ENCODE results near the gene TACSTD2.
"Not testable (repeated sequence)": the region's sequence is repeated elsewhere in the genome, so short reads cannot be mapped to it uniquely, and the experiment has no call there.

Gene TACSTD2

DNA sequence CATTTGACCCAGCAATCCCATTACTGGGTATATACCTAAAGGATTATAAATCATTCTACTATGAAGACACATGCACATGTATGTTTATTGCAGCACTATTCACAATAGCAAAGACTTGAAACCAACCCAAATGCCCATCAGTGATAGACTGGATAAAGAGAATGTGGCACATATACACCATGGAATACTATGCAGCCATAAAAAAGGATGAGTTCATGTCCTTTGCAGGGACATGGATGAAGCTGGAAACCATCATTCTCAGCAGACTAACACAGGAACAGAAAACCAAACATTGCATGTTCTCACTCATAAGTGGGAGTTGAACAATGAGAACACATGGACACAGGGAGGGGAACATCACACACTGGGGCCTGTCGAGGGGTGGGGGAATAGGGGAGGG is 13.3 kb downstream of the TACSTD2 start:
- DNase-seq (ENCODE audit: low read depth), result not testable (repeated sequence)

DNA sequence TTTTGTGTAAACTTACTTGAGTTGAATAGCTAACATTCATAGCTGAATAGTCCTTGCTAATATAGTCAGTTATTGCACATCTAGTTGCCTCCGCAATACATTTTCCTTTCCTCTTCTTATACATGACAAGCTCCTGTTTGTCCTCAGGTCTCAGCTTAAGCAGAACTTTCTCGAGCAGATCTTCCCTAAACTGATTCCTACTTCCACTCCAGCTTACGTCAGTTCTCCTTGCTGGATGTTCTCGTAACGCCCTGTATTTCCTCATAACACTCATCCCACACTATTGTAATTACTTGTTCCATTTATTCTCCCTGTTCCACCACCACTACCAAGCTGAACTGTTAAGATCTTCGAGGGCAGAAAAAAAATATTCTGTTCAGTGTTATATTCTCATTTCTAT is 15.4 kb downstream of the TACSTD2 start:
- DNase-seq (ENCODE audit: low read depth), result no peak

- no peak for DNase-seq (ENCODE audit: low read depth)
Measured at GRCh38 chr1:58555393-58555792, 21.7 kb downstream of the TACSTD2 start.

DNA sequence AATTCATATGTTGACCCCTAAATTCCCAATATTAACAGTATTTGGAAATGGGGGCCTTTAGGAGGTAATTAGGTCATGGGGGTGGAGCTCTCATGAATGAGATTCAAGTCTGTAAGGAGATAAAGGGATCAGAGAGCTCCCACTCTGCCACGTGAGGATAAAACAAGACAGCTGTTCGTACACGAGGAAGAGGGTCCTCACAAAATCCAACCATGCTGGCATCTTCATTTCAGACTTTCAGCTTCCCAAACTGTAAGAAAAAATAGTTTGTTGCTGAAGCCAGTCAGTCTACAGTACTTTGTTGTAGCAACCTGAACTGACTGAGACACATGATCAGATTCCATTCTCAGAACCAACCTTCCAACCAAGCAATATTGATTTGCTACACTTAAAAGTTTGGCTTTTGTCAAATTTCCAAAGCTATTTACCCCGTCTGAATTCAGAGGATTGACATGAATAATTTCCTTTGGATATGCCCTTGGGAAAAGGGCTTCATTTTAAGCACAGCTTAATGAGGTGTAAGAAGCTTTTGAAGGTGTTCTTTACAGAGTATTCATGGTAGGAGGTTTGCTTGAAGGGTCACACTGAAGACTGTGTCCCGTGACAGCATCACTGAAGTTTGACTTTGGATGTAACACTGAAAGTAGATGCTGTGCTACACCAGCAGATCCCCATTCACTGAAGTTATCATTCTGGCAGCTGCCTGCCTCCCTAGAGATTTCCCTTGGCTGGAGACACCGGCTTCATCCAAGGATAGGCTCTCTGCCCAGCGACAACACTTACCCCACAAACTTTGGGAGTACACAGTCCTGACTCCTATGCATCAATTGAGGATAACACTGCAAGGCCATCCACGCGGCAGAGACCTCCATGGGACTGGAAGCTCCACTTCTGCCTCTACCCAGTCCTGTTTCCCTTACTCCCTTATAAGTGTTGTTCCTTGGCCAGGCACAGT is 25.6 kb downstream of the TACSTD2 start:
- DNase-seq (ENCODE audit: low read depth), result no peak

GRCh38 chr1:58549291-58549690 is 27.8 kb downstream of the TACSTD2 start:
- not testable (repeated sequence) for DNase-seq (ENCODE audit: low read depth)

DNA sequence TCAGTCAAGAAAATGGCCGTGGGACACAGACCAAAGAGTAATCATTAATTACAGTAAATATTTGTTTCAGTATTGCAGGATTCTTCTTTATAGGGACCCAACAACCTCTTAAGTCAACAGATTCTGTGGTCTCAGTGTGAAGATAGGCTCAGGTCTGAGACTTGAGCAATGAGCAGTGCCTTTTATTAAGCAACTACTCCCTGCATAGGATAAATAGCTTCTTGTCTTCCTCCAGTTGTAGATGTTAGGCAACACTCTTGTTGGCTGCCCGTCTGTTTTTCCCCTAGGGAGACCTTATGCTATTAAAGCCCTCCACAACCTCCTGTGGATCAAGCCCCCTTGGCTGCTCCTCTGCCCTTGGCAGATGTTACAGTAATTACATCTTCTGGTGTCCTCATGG is 28.7 kb downstream of the TACSTD2 start:
- no peak for DNase-seq (ENCODE audit: low read depth)

GRCh38 chr1:58546520-58547308 is 30.3 kb downstream of the TACSTD2 start, which contains the start of gene OMA1:
TSS of gene OMA1 (minus strand) at chr1:58546726. CDS start at chr1:58539294, 7,432 bp downstream.
- peak; percentile 97 for DNase-seq (ENCODE audit: low read depth)

- DNase-seq (ENCODE audit: low read depth), result peak; percentile 65
Measured at GRCh38 chr1:58545591-58546519, 31.2 kb downstream of the TACSTD2 start.

- no peak for DNase-seq (ENCODE audit: low read depth)
Measured at GRCh38 chr1:58543260-58543659, 33.8 kb downstream of the TACSTD2 start.

DNA sequence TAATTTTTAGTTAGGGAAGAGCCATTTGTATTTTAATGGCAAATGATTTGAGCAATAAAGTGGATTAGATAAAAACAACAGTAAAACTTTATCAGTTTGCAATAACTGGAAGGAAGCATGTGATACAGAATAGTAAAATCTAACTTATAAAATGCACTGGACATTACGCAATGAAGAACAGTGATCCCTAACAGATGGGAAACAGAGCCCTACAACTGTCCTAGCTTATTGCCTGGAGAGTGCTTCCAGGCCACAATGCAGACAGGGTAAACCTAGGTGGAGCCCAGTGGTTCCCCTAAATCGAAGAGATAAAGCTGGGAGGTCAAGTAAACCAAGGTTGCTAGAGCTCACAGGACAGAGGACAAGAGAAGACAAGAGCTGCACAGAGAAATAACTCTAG is 37.5 kb downstream of the TACSTD2 start:
- no peak for DNase-seq (ENCODE audit: low read depth)

GRCh38 chr1:58538821-58539220 is 38.2 kb downstream of the TACSTD2 start:
- DNase-seq (ENCODE audit: low read depth), result no peak

DNA sequence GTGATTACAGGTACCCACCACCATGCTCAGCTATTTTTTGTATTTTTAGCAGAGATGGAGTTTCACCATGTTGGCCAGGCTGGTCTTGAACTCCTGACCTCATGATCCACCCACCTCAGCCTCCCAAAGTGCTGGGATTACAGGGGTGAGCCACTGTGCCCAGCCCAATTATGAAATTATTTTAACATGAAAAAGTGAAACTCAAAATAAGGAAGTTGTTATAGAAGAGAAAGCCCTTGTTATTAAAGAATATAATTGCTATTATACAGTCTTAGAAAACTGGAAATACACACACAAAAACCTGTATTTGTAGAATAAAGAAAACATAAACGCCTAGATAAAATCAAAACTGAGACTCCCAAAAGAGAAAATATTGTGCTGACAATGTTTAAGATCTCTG is 45.2 kb downstream of the TACSTD2 start:
- not testable (repeated sequence) for DNase-seq (ENCODE audit: low read depth)

GRCh38 chr1:58529284-58529683 is 47.8 kb downstream of the TACSTD2 start:
- DNase-seq (ENCODE audit: low read depth), result no peak

- no peak for DNase-seq (ENCODE audit: low read depth)
Measured at GRCh38 chr1:58528518-58528917, 48.5 kb downstream of the TACSTD2 start.
